ENCODE results near the gene CAVIN1.

DNA sequence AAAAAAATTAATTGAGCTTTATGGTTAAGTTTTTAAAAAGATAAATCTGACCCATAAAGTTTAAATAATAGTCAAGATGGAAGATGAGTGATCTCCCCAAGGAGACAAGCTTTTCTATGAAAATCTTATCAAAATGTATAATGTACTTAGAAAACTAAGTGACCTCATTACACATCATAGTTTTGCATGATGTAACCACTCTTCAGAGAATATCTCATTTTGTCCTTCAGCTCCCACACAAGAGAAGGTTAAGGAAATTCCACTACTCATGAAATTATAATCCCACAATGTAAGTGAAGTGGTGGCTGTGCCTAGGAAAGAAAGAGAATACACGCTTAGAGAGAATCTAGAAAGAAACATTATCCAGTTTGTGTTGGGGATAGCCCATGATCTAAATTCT, 49.2 kb downstream of the CAVIN1 start:
- TF ChIP-seq POLR2A (IDR thresholded peaks at IDR 0.05) = no peak
- TF ChIP-seq, protein P1, sequence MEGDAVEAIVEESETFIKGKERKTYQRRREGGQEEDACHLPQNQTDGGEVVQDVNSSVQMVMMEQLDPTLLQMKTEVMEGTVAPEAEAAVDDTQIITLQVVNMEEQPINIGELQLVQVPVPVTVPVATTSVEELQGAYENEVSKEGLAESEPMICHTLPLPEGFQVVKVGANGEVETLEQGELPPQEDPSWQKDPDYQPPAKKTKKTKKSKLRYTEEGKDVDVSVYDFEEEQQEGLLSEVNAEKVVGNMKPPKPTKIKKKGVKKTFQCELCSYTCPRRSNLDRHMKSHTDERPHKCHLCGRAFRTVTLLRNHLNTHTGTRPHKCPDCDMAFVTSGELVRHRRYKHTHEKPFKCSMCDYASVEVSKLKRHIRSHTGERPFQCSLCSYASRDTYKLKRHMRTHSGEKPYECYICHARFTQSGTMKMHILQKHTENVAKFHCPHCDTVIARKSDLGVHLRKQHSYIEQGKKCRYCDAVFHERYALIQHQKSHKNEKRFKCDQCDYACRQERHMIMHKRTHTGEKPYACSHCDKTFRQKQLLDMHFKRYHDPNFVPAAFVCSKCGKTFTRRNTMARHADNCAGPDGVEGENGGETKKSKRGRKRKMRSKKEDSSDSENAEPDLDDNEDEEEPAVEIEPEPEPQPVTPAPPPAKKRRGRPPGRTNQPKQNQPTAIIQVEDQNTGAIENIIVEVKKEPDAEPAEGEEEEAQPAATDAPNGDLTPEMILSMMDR (IDR thresholded peaks at IDR 0.05) = no peak
